ENCODE results near the gene SPSB4. TPM values are rescaled to one million over a fixed set of nuclear protein-coding genes. Genes with fewer than 3 reads are reported as not detected.

SPSB4 gene
- total and polyA plus RNA-seq, 10 of the 15 experiments (the other 5 are each of a cell fraction or from before 2014, with no cell fraction given) = not detected

DNA sequence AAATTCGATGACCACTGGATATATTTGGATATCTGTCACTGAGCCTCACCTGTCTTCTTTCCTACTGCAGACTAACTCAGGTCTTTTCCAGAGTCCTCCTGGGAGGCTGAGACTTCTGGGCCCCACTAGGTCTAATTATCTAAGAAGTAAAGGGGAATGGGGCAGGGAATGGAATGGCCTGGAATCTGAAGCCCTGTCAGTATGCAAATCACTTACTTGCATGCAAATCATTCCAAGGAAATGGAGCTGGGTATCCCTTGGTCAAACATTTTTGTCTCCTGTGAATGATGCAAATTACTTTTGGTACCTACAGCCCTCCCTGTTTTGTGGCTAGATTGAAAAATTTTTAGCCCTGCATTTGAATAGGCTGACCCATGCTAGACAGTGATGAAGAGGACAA is 5.3 kb upstream of the SPSB4 start:
- RAD21 ChIA-PET (ENCODE audit: unreplicated experiment) = no interaction called here
- DNase-seq (ENCODE audit: low read depth, low spot score) = no peak
- no TSS peak for BruUV-seq (replicated peaks)
- CTCF ChIA-PET = interaction anchor here (1.7 kb wide), 1 partner anchor 60 kb away, joined by 5 read pairs; no protein-coding TSS in a partner anchor
- Histone ChIP-seq H4K20me1 (ENCODE audit: control insufficient read depth, insufficient read depth) (no peaks in the 10 kb centered on the region), H3K36me3 (ENCODE audit: control insufficient read depth in 2 of 2, insufficient read depth in 2 of 2, low read length in 1 of 2) (no peaks in the 10 kb centered on the region), H2AFZ (ENCODE audit: control insufficient read depth, low read depth, low read length) (no peak overlapping the region), H3K4me3 (no peak overlapping the region; the same call in 1 of the 2 replicates), H3K4me2 (ENCODE audit: control insufficient read depth, insufficient read depth) (no peak overlapping the region), H3K27ac (ENCODE audit: control insufficient read depth, insufficient read depth) (no peak overlapping the region), H3K4me1 (ENCODE audit: control insufficient read depth, insufficient read depth, low read length) (no peaks in the 10 kb centered on the region), H3K9me3 (replicated peaks; ENCODE audit: control insufficient read depth, insufficient read depth, low read length) (no peaks in the 10 kb centered on the region), H3K9ac (ENCODE audit: control insufficient read depth, insufficient read depth, low read length) (no peak overlapping the region), H3K79me2 (ENCODE audit: control insufficient read depth, insufficient read depth, low read length) (no peaks in the 10 kb centered on the region), H3K27me3 (replicated peaks in 1 of 2; ENCODE audit: control insufficient read depth in 2 of 2, insufficient read depth in 2 of 2, low read length in 1 of 2) (peaks cover 4 to 16% of the 10 kb centered on the region in 2 experiments)
- intact Hi-C loops (cut with micrococcal nuclease; ENCODE audit: unreplicated experiment) = no loop called here
- SMC1A ChIA-PET (ENCODE audit: uncharacterized antibody, unreplicated experiment) = interaction anchor here (1.8 kb wide), 1 partner anchor 36 kb away, joined by 5 read pairs; no protein-coding TSS in a partner anchor
- FAIRE-seq = no peak
- 0% methylated on average over 1 of the region's 1 CpG for WGBS (ENCODE audit: insufficient coverage, insufficient replicate concordance, low lambda C conversion rate, missing lambda C conversion rate)
- ATAC-seq = no peak
- POLR2A ChIA-PET = no interaction called here
- TF ChIP-seq USF1 (IDR thresholded peaks at IDR 0.05; ENCODE audit: borderline replicate concordance, extremely low read length, insufficient read depth, low read depth, low read length) (no peak), TBL1XR1 (IDR thresholded peaks at IDR 0.05; ENCODE audit: low read depth, low read length) (no peak), CUX1 (IDR thresholded peaks at IDR 0.05; ENCODE audit: insufficient replicate concordance, low read depth, low read length) (no peak), CBX5 (IDR thresholded peaks at IDR 0.05; ENCODE audit: low read depth) (no peak), SRF (IDR thresholded peaks at IDR 0.05; ENCODE audit: low read depth in 2 of 2, low read length in 2 of 2) (no peak), CREM (IDR thresholded peaks at IDR 0.05; ENCODE audit: low read depth) (no peak), CHD2 (IDR thresholded peaks at IDR 0.05; ENCODE audit: borderline replicate concordance, low read depth, low read length) (no peak), SUZ12 (IDR thresholded peaks at IDR 0.05; ENCODE audit: unreplicated experiment) (no peak), ZNF622 (IDR thresholded peaks at IDR 0.05) (no peak), STAT3 (IDR thresholded peaks at IDR 0.05; ENCODE audit: low read depth, low read length) (no peak)
- in situ Hi-C loops (cut with MboI) = no loop called here

All from GM12878 (cell line).